ENCODE data around the gene PPM1B.

PPM1B gene

DNA sequence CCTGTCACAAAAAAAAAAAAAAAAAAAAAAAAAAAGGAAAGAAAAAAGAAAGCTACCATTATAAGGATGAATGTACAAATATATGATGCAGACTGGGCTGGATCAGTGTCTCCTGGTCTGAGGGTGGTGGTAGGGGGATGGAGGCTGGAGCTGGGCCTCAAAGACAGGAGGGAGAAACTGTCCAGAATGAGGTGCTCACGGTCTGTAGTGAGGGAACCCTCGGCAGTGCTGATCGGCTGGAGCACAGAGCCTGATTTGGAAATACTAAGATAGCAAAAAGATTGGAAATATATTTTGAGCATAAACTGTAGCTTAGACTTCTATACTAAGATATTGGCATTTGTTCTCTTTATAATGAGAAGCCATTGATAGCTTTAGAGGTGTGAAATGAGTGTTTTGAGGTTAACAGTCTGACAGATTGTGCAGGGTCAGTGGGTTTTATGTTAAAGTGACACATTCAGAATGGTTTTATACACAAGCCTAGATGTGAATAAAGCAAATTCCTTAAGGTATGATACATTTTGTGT lies 98.7 kb downstream of the PPM1B start:
- no peak for DNase-seq

DNA sequence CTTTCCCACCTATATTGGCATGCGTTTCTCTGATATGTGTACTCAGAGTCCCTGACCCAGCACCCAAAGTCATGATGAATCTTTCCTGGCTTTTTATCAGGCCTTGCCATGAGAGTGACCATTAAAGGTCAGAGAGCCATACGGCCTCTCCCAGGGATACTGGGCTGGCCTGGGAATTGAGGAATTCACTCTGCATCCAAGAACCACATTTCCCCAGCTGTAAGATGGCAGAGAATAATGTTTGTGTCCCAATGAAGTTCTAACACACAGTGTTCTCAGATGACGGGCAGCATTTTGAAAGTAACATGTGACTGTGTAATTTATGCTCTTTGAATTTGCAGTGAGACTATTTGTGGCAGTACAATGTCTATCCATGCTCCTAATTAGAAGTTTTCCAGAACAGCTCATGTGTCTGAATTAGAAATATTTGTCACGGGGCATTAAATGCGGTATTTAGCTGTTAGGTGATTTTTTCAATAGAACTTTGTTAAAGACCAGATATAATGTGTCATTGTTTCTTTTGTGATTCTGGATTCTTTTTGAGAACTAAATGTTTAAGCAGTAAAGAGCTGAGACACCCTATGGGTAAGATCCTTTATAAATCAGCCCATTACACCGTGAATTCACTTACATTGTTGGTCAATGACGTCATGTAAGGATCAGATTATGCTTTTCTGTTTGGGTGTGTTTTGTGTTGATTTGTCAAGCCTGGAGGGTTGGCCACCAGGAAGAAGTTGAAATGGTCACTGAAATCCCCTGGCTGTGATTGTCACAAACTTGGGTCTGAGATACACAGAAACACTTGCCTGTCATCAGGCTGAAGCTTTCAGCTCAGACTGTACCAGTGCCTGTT lies 99.3 kb downstream of the PPM1B start:
- DNase-seq, result no peak

DNA sequence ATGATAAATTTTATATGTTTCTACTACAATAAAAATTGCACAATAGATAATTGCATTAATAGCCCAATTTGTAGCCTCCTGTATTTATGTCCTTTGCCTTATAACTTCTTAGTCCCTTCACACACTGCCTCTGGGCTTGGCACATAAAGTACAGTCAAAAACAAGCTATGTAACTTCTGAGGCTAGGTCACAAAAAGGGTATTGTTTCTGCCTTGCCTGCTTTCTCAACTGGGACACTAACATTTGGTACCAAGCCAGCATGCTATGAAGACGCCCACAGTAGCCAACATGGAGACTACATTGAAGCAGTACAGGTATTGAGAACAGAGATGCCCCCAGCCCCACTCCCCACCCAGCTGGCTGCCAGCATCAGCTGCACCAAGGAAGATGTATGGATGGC lies 101.2 kb downstream of the PPM1B start:
- no peak for DNase-seq

DNA sequence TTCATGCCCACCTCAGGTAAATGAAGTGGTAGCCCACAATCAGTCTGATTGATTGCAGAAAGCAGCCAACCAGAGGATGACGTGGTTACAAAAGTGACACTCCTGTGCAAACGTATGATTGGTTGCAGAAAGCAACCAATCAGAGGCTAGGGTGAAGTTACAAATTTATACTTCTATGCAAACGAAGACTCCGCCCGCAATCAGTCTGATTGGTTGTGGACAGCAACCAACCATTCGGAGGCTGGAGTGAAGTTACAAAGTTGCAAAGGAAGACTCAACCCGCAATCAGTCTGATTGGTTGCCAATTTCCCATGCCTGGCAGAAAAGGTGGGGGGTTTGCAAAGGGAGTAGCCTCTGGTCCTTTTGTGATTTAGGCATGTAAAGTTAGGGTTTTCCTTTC lies 102.6 kb downstream of the PPM1B start:
- DNase-seq, result no peak

DNA sequence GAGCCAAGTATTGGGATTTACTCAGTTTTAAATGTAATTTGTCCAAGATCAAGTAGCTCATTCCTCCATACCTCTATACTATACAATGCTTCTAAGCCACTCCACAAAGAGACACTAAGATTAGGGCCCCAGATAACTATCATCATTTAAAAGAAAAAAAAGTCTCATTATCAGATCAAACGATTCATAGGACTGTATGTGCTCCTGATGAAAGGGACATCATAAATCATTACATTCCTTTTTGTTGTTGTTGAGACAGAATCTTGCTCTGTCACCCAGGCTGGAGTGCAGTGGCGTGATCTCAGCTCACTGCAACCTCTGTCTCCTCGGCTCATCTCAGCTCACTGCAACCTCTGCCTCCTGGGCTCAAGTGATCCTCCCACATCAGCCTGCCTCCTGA lies 104.4 kb downstream of the PPM1B start:
- no peak for DNase-seq

DNA sequence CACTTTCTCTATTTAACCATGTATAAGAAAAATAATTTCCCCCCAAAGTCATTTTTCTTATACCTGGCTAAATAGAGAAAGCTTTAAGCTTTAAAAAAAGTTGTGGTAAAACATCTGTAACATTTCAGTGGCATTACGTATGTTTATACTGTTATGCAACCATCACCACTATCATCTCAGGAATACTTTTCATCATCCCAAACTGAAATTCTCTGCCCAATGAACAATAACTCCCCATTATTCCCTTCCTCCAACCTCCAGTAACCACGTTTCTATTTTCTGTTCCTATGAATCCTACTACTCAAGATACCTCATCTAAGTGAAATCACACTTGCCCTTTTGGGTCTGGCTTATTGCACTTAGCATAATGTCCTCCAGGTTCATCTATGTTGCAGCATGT lies 104.9 kb downstream of the PPM1B start:
- no peak for DNase-seq

DNA sequence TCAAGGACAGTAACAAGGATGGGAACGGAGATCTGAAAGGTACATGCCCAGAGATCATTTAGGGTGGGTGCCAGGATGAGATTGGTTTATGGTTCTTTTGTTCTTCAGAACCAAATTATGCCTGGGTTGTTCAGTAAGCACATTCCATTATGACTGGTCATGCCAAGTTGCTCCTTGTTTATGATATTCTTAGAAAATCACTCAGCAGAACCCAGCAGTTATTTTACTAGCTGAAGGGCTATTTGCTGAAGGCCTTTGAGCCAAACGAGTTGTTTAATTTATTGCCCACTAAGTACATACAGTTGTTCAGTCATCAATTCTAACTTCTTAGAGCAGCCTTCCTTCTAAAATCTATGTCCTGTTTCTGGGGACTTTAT lies 107.2 kb downstream of the PPM1B start:
- no peak for DNase-seq

DNA sequence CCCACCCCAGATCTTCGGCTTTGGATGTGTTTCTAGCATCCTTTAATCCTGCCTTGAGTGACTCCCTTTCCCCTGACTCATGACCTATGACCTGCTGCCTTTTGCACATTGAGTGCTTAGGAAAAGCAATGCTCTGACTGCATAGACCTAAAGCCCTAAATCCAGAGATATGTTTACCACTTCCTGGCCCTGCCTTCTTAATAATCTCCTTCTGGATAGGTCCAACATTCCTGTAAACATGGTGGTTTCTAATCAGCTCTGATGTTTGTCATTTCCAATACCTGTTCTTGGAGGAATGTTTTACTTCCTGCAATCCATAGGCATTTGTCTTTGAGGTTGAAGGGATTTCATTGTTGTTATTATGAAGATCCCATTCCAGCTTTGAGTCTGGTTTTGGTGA lies 108.9 kb downstream of the PPM1B start:
- no peak for DNase-seq

DNA sequence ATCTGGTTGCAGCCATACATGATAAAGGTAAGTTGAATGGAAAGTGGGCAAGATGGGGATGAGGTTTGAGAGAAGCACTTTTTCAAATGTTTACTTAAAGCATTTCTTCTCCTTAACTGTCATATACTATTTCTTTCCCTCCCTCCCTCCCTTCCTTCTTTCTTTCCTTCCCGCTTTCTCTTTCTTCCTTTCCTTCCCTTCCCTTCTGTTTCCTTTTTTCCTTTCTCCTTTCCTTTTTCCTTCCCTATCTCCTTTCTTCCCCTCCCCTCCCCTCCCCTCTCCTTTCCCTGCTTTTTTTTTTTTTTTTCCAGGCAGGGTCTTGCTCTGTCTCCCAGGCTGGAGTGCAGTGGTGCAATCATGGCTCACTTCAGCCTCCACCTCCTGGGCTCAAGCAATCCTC lies 112.2 kb downstream of the PPM1B start:
- no peak for DNase-seq

Data from activated T-cell treated with anti-CD3 and anti-CD28 coated beads for 4 hours (primary cell).